GM19035 (cell line): ENCODE data around the gene ERLEC1.
A peak's percentile ranks its signal among the peaks of the same experiment; 100 is the strongest.
"Not testable (repeated sequence)": the region's sequence is repeated elsewhere in the genome, so short reads cannot be mapped to it uniquely, and the experiment has no call there.

Source experiments
- ATAC-seq: cut with Tn5 transposase; IDR thresholded peaks from one replicate; pipeline ENCODE4 v1.9.1; 2021; ENCODE audit not compliant: unreplicated experiment

The ERLEC1 gene

GRCh38 chr2:53786705-53787613 is at the start of gene ERLEC1, which contains the start of gene ASB3:
Gene ERLEC1, plus strand, starts transcription at chr2:53787044. Its CDS starts 167 bp downstream, at chr2:53787211.
Gene ASB3, minus strand, starts transcription at chr2:53786953. Its CDS starts 21,381 bp downstream, at chr2:53765572.
- ATAC-seq = peak; percentile 97

GRCh38 chr2:53737091-53737490 is 49.8 kb upstream of the ERLEC1 start:
- ATAC-seq = no peak

- no peak for ATAC-seq
Observed at GRCh38 chr2:53739032-53739431, 47.8 kb upstream of the ERLEC1 start.

- ATAC-seq = no peak
Observed at GRCh38 chr2:53740170-53740569, 46.7 kb upstream of the ERLEC1 start.

GRCh38 chr2:53744395-53745065 is 42.3 kb upstream of the ERLEC1 start:
- no peak for ATAC-seq

GRCh38 chr2:53750041-53750768 is 36.6 kb upstream of the ERLEC1 start:
- no peak for ATAC-seq

GRCh38 chr2:53751728-53752127 is 35.1 kb upstream of the ERLEC1 start:
- peak; percentile 93 for ATAC-seq

- ATAC-seq = no peak
Observed at GRCh38 chr2:53752385-53752784, 34.5 kb upstream of the ERLEC1 start.

GRCh38 chr2:53753041-53753440 is 33.8 kb upstream of the ERLEC1 start:
- ATAC-seq = no peak

- no peak for ATAC-seq
Observed at GRCh38 chr2:53755121-53755520, 31.7 kb upstream of the ERLEC1 start.

GRCh38 chr2:53756644-53757043 is 30.2 kb upstream of the ERLEC1 start:
- no peak for ATAC-seq

- not testable (repeated sequence) for ATAC-seq
Observed at GRCh38 chr2:53757206-53757605, 29.6 kb upstream of the ERLEC1 start.

- ATAC-seq = no peak
Observed at GRCh38 chr2:53765767-53766166, 21.1 kb upstream of the ERLEC1 start.

GRCh38 chr2:53767405-53768241 is 19.2 kb upstream of the ERLEC1 start, which contains the start of gene CHAC2:
Gene CHAC2, plus strand, starts transcription at chr2:53767804. Its CDS starts 83 bp downstream, at chr2:53767887.
- ATAC-seq = peak; percentile 93

GRCh38 chr2:53768242-53768542 is 18.7 kb upstream of the ERLEC1 start:
- ATAC-seq = peak; percentile 59

- ATAC-seq = no peak
Observed at GRCh38 chr2:53769318-53769945, 17.4 kb upstream of the ERLEC1 start.

- ATAC-seq = no peak
Observed at GRCh38 chr2:53770264-53770663, 16.6 kb upstream of the ERLEC1 start.

- no peak for ATAC-seq
Observed at GRCh38 chr2:53777134-53777533, 9.7 kb upstream of the ERLEC1 start.

- ATAC-seq = no peak
Observed at GRCh38 chr2:53778536-53779162, 8.2 kb upstream of the ERLEC1 start.

GRCh38 chr2:53780056-53780455 is 6.8 kb upstream of the ERLEC1 start:
- ATAC-seq = no peak
